ENCODE results near the gene TRAF1. TPM values are rescaled to one million over a fixed set of nuclear protein-coding genes. Genes with fewer than 3 reads are reported as not detected.
A peak's percentile ranks its signal among the peaks of the same experiment; 100 is the strongest.

TRAF1 gene
- total and polyA plus RNA-seq, 2 donors (not counting 1 experiment from before 2014, with no cell fraction given) = 0.58 to 3.8 TPM

DNA sequence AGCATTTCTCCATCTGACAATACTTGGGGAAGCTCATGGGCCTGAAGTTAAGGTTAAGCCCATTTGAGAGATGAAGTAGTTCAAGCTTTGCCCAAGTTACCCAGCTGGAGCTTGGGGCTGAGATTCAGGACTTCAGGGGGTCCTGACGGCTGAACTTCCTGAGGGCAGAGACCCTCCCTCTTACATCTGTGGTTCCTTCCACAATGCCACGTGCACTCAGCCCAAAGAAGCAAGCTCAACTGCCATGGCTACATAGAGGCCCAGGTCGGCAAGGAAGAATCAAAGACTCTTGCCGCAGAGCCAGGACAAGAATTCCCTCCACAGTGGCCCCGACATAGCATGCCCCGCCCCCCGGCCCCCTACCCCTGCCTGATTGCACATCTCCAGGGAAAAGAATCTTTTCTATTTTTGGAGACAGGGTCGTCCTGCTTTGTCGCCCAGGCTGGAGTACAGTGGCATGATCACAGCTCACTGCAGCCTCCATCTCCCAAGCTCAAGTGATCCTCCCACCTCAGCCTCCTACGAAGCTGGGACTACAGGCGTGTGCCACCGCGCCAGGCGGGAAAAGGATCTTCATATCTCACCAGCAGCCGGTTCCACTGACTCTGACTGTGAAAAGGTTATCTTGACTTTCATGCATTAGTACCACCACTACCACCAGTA, 58.8 kb downstream of the TRAF1 start:
- no peaks in the 10 kb centered on the region for H3K27me3 ChIP-seq (ENCODE audit: control insufficient read depth, insufficient read depth, low read length)
- peak overlapping the region in 2 of 4 experiments; percentile 41 to 56 for H3K4me3 ChIP-seq (replicated peaks in 1 of 4; ENCODE audit: control extremely low read depth in 1 of 4, insufficient read depth in 1 of 4, low read depth in 3 of 4, low read length in 4 of 4)
- H3K4me2 ChIP-seq (ENCODE audit: extremely low read depth, insufficient read depth, low read length) = peak overlapping the region; percentile 85
- no peak overlapping the region for H2AFZ ChIP-seq (ENCODE audit: low read length)
- no peaks in the 10 kb centered on the region for H4K20me1 ChIP-seq (ENCODE audit: control insufficient read depth, extremely low read depth, insufficient read depth, low read length)
- H3K4me1 ChIP-seq (ENCODE audit: control insufficient read depth, extremely low read depth, insufficient read depth, low read length) = peaks cover 10% of the 10 kb centered on the region
- DNase-seq (ENCODE audit: low read depth in 2 of 2) = no peak
- peaks cover 15% of the 10 kb centered on the region for H3K36me3 ChIP-seq (ENCODE audit: control insufficient read depth, insufficient read depth, low read length)
- no peaks in the 10 kb centered on the region for H3K79me2 ChIP-seq (ENCODE audit: control insufficient read depth, insufficient read depth, low read length)
- H3K9ac ChIP-seq (ENCODE audit: insufficient read depth, low read length) = no peak overlapping the region
- H3K27ac ChIP-seq (ENCODE audit: insufficient read depth, low read length) = peak overlapping the region; percentile 76
- no peak for TF ChIP-seq EZH2 (IDR thresholded peaks at IDR 0.05; ENCODE audit: low read length, missing control alignments)
- TF ChIP-seq, protein P1, sequence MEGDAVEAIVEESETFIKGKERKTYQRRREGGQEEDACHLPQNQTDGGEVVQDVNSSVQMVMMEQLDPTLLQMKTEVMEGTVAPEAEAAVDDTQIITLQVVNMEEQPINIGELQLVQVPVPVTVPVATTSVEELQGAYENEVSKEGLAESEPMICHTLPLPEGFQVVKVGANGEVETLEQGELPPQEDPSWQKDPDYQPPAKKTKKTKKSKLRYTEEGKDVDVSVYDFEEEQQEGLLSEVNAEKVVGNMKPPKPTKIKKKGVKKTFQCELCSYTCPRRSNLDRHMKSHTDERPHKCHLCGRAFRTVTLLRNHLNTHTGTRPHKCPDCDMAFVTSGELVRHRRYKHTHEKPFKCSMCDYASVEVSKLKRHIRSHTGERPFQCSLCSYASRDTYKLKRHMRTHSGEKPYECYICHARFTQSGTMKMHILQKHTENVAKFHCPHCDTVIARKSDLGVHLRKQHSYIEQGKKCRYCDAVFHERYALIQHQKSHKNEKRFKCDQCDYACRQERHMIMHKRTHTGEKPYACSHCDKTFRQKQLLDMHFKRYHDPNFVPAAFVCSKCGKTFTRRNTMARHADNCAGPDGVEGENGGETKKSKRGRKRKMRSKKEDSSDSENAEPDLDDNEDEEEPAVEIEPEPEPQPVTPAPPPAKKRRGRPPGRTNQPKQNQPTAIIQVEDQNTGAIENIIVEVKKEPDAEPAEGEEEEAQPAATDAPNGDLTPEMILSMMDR (conservative IDR thresholded peaks at IDR 0.05 in 1 of 2, IDR thresholded peaks at IDR 0.05 in 1 of 2; ENCODE audit: low read depth in 1 of 2, low read length in 2 of 2) = no peak
- no peaks in the 10 kb centered on the region for H3K9me3 ChIP-seq (ENCODE audit: control insufficient read depth, insufficient read depth, low read depth, low read length)

DNA sequence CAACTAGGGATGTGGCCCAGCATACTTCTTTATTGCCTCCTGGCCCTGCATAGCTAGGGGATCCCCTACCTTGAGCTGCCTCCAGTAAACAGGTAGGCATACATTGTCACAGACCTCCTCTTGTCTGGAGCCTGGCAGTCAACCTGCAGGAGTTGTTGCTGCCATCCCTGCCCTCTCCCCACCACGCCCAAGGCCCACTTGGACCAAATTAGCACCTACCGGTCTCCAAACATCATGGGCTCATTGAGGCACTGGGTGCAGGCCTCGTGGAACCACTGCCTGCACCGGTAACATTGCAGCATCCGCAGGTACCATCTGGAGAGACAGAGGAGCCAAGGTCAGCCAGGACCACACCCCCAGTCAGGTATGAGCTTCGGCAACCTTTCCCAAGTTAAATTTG, 59.9 kb downstream of the TRAF1 start:
- H4K20me1 ChIP-seq (ENCODE audit: control insufficient read depth, extremely low read depth, insufficient read depth, low read length) = no peaks in the 10 kb centered on the region
- TF ChIP-seq, protein P1 (conservative IDR thresholded peaks at IDR 0.05 in 1 of 2, IDR thresholded peaks at IDR 0.05 in 1 of 2; ENCODE audit: low read depth in 1 of 2, low read length in 2 of 2) = no peak
- TF ChIP-seq EZH2 (IDR thresholded peaks at IDR 0.05; ENCODE audit: low read length, missing control alignments) = no peak
- H3K27ac ChIP-seq (ENCODE audit: insufficient read depth, low read length) = no peak overlapping the region
- H3K9me3 ChIP-seq (ENCODE audit: control insufficient read depth, insufficient read depth, low read depth, low read length) = no peaks in the 10 kb centered on the region
- no peaks in the 10 kb centered on the region for H3K27me3 ChIP-seq (ENCODE audit: control insufficient read depth, insufficient read depth, low read length)
- no peak overlapping the region for H3K4me2 ChIP-seq (ENCODE audit: extremely low read depth, insufficient read depth, low read length)
- peaks cover 22% of the 10 kb centered on the region for H3K36me3 ChIP-seq (ENCODE audit: control insufficient read depth, insufficient read depth, low read length)
- DNase-seq (ENCODE audit: low read depth in 2 of 2) = no peak
- H3K9ac ChIP-seq (ENCODE audit: insufficient read depth, low read length) = no peak overlapping the region
- no peaks in the 10 kb centered on the region for H3K79me2 ChIP-seq (ENCODE audit: control insufficient read depth, insufficient read depth, low read length)
- peaks cover 10% of the 10 kb centered on the region for H3K4me1 ChIP-seq (ENCODE audit: control insufficient read depth, extremely low read depth, insufficient read depth, low read length)
- no peak overlapping the region for H2AFZ ChIP-seq (ENCODE audit: low read length)
- no peak overlapping the region for H3K4me3 ChIP-seq (replicated peaks in 1 of 4; ENCODE audit: control extremely low read depth in 1 of 4, insufficient read depth in 1 of 4, low read depth in 3 of 4, low read length in 4 of 4)

DNA sequence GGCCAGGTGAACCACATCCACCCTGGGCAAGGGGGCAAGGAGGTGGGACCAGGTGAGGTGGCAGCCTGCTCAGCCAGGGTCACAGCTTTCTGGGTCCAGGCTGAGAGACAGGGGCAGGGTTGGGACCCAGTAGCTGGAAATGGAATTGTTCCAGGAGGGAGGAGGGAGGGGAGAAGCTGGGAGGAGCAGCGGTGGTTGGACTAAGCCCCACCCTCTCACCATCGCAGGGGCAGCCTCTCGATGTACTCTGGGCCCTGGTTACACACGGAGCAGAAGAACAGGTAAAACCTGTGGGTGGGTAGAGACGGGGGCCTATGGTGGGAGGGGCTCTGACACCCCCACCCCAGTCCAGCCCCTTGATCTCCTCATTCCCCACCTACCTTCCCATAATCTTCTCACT, 60.8 kb downstream of the TRAF1 start:
- Histone ChIP-seq H3K27ac (ENCODE audit: insufficient read depth, low read length) (no peak overlapping the region), H3K9me3 (ENCODE audit: control insufficient read depth, insufficient read depth, low read depth, low read length) (no peaks in the 10 kb centered on the region), H3K4me3 (replicated peaks in 1 of 4; ENCODE audit: control extremely low read depth in 1 of 4, insufficient read depth in 1 of 4, low read depth in 3 of 4, low read length in 4 of 4) (no peak overlapping the region), H4K20me1 (ENCODE audit: control insufficient read depth, extremely low read depth, insufficient read depth, low read length) (no peaks in the 10 kb centered on the region), H3K27me3 (ENCODE audit: control insufficient read depth, insufficient read depth, low read length) (no peaks in the 10 kb centered on the region), H2AFZ (ENCODE audit: low read length) (no peak overlapping the region), H3K36me3 (ENCODE audit: control insufficient read depth, insufficient read depth, low read length) (peaks cover 30% of the 10 kb centered on the region), H3K4me2 (ENCODE audit: extremely low read depth, insufficient read depth, low read length) (no peak overlapping the region), H3K4me1 (ENCODE audit: control insufficient read depth, extremely low read depth, insufficient read depth, low read length) (peaks cover 10% of the 10 kb centered on the region), H3K9ac (ENCODE audit: insufficient read depth, low read length) (no peak overlapping the region), H3K79me2 (ENCODE audit: control insufficient read depth, insufficient read depth, low read length) (no peaks in the 10 kb centered on the region)
- TF ChIP-seq EZH2 (IDR thresholded peaks at IDR 0.05; ENCODE audit: low read length, missing control alignments) = no peak
- TF ChIP-seq, protein P1 (conservative IDR thresholded peaks at IDR 0.05 in 1 of 2, IDR thresholded peaks at IDR 0.05 in 1 of 2; ENCODE audit: low read depth in 1 of 2, low read length in 2 of 2) = no peak
- no peak for DNase-seq (ENCODE audit: low read depth in 2 of 2)
